ENCODE results near the gene RAI1.
"Not testable (repeated sequence)": the region's sequence is repeated elsewhere in the genome, so short reads cannot be mapped to it uniquely, and the experiment has no call there.

The RAI1 gene

DNA sequence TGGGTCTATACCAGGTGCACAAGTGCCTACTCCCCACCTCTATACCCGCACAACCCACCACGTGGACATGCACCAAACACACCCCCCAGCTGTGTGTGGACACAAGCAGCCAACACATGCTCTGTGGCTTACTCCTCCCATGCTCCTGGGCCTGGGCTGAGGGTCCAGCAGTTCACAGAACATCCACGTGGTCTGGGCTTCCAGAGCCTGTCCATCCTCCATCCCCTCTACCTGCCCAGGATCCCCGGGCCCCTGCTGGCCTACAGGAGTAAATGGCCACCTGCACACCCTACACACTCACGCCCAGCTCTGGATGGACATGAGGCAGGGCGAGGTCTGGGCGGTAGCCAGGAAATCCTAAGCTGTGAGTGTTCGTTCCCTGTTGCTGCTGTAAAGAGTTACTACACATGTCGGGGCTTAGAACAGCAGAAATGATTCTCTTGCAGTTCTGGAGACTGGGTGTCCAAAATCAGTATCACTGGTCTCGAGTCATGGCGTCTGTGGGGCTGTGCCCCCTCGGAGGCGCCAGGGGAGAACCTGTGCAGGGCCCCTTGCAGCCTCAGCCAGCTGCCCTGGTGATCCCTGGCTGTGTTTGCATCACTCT lies 15.0 kb upstream of the RAI1 start:
- DNase-seq: no peak

DNA sequence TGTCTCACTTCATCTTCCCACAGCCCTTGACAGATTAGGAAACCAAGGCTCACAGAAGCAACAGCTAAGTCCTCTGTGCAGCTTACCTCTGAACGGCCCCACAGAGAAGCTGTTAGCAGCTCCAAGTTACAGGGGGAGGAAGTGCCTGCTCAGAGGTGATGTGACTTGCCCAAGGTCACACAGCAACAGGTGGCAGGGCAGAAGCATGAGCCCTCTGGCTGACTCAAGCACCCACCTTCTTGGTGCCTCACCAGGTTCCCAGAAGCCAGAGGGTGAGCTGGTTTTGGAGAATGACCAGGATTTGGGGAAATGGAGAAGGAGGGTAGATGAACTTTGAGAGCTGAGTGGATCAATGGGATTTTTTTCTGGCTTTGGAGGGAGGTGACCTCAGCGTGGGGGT lies 14.0 kb upstream of the RAI1 start:
- DNase-seq: no peak

DNA sequence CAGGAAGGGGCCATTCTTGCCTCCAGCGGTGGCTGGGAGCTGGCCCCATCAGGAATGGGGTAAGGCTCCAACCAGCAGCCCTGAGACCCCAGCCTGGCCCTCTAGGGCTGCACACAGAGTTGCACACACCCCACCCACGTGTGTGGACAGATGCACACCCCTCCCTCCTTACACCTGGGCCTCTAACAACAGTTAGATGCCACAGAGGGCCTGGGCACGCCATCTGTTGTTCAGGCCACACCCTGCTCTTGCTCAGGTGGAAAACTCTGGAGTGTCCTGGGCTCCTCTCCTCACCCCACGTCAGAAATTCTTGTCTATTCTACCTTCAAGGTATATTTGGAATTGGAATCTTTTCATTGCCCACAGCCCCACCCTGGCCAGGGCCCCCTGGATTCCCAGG lies 13.3 kb upstream of the RAI1 start:
- DNase-seq: no peak

DNA sequence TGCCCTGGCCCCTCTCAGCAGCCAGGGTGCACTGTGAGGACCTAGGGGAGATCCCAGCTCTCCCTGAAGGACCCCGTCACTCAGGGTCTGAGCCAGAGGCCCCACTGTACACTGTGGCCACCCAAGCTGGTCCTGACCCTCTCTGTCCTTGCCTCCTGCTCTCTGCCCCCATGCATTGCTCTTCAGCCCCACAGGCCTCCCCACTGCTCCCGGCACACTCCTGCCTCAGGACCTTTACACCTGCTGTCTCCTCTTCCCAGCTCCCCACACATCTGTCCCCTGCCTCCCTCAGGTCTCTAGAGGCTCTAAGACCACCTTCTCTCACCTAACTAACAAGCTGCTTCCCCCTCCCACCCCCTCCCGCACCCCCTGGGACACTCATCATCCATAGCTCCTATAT lies 12.9 kb upstream of the RAI1 start:
- DNase-seq: no peak

DNA sequence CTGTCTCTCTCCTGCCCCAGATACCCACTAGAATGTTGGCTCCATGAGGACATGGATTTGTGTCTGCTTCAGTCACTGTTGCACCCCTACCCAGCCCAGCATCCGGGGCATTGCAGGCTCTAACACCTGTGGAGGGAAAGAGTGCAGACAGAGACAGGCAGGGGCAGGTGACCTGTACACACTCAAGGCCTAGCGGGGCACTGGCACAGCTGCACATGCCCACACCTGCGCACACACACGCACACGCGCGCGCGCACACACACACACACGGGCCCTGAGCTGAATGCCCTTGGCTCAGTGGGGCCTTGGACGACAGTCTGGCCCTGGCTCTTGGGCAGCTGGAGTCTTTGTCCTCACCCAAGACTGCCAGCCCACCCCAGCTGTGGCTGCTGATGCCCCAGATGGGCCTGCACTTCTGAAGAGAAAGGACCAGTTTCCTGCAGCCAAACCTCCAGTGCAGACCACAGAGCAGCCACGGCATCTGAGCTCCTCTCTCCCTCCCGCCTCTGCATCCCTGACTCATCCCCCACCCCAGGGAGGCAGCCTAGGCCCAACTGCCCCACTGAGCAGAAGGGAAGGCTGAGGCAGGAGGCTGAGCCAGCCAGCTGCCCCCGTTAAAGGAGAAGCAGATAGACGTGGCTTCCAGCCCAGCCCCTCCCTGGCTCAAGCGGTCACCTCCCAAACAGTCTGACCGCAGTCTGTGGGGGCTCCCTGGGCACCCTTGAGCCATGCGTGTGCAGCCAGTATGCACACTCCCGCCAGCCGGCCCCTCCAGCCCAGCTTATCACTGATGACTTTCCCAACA lies 12.3 kb upstream of the RAI1 start:
- no peak for DNase-seq

DNA sequence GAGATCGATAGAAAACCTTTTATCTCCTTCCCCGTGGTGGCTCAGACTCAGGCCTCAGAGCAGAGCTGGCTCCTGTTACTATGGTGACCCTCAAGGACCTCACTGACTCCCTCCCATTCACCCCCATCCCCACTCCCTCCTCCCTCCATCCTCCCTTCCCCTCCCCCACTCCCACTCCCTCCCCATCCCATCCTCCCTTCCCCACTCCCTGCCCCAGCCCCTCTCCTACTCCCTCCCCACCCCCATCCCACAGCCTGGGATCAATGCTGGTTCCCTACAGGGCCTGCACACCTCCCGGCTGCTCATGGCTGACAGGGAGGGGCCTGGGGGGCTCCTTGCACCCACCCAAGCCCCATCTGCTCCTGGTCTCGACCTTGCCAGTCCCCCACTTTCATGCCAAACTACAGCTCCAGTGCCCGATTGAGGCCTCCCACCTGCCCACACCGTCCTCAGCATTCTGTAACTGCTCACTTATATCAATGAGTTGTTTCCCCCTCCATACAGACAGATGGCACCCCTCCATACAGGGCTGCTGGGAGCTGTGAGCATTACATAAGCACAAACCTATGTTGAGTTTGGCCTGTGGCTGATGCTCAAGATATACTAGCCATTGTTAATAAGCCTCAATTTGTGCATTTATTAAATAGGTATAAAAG lies 11.6 kb upstream of the RAI1 start:
- DNase-seq: no peak

DNA sequence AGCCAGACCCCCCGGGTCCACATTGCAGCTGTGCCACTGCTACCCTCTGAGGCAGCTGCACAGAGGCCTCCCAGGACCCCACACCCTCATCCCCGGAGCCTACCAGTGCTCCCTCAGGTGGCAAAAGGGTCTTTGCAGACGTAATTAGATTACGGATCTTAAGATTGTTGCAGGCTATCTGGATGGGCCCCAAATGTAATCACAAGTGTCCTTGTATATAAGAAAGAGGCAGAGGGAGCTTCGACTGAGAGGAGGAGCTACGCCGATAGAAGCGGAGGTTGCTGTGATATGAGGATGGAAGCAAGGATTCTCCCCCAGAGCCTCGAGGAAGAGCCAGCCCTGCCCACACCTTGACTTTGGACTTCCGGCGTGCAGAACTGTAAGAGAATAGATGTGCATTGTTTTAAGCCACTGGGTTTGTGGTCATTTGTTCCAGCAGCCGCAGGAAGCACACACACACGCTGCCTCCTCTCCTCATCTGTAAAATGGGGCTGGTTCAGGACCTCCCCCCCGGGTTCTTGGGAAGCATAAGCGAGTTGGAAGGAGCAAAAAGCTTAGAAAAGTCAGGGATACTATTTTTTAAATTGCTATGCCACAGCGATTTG lies 10.5 kb upstream of the RAI1 start:
- DNase-seq: no peak

DNA sequence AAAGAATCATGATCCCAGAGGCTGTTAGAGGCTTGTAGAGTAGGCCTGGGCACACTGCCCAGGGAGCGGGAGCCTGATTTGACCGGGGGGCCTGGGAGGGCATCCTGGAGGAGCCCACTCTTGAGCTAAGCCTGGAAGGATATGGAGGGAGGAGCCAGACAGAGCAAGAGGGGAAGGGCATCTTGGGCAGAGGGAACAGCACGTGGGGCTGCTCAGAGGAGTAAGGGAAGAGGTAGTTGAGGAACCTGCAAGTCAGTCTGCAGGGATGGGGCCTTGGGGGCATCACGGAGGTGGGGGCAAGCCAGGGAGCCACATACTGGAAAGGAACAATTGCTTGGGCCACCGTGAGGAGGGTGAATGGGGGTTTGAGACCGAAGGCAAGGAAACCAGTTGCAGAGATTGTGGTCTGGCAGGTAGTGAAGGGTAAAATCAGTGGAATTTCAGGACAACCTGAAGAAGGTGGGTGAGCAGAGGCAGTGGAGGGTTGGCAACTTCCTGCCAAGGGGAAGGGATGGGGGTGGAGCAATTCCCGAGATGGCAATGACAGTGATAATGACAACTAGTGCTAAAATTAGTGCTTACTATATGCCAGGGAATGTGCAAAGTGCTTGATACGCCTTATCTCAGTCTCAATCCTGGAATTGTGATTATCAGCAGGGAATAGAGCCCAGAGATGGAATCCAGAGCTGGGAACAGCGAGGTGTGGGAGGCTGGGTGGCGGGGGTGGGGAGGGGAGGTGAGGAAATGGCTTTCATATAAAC lies 9.7 kb upstream of the RAI1 start:
- no peak for DNase-seq

DNA sequence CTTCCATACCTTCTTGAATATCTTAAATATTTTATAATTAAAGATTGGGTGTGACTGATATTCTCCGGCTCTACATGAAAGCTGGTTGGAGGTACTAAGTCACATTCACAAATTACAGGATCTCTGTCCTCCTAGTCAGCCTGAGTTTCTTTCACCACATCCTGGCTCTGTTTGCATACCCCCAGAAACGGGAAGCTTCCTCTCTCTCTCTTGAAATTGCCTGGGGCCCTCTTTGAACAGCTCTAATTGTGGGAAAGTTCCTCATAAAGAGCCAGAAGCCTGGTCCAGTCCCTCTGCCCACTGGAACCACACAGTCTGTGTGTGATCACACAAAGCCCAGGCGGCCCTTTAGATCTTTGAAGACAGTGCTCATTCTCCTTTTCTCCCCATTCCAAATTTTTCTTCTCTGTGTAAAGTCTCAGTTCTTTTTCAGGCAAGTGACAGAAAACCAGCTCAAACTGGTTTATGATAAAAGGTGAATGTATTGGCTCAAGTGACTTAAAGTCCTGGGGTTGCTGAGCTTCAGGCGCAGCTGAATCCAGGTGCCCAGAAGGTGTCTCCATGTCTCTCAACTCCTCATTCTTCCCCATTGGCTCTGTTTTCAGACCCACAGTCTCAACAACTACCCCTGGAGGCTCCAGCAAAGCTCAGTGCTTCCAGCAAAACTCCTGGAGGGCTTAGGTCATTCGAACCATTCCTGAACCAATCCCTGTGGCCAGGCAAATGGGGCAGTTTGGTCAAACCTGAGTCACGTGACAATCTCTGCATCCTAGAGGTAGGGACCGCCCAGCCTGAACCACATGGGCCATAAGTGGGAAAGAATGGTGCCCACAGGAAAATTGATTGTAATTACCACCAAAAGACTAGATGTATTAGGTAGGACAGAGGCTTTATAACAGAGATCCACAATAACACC lies 8.5 kb upstream of the RAI1 start:
- no peak for DNase-seq

DNA sequence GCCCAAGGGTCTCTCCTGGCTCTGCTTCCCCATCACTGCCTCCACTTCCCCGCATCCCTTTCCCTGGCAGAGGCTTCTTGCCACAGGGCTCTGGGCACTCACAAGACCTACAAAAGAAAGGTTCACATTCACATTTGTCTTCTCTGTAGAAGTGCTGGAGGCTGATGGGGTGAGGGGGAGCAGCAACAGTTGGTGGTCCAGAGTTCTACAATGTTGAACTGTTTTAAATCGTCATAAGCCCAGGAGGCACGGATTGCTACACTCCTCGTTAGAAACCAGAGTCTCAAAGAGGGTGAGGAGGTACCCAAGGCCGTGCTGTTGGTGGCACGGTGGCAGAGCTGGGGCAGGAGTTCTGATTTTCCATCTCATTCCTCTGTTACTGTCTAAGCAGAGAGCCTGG lies 5.8 kb upstream of the RAI1 start:
- no peak for DNase-seq

DNA sequence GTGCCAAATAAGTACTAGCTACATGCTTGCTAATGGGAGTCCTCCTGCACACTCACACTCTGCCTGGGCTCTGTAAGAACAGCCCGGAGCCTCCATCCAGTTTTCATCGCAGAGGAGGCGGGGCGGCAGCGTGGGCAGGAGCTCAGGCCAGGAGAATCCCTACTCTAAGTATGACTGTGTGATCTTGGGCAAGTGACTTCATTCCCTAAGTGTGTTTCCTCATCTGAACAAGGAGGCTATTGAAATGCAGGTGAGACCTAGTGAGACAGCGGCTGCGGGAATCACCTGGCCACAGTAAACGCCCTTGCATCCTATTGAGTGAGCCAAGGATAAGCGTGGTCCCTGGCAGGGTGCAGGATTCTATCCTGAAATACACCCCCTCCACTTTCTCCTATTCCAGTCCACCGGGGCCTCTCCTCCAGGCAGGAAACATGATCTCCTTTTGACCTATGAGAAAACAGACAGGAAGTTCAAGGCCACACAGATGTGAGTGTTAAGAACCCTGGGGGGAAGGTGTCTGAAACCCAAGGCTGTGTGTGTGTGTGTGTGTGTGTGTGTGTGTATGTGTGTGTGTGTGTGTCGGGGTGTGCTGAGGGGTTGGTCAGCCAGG lies 5.2 kb upstream of the RAI1 start:
- no peak for DNase-seq

DNA sequence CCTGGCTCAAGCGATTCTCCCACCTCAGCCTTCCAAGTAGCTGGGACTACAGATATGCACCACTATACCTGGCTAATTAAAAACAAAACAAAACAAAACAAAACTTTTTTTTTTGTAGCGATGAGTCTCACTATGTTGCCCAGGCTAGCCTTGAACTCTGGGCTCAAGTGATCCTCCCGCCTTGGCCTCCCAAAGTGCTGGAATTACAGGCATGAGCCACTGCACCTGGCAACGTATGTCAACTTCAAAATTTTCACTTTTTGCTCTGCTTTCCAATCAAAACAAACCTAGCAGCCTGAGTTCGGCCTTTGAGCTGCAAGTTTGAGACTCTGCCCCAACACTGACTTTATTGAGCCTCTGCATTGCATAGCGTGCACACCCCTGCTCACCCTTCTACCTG lies 4.5 kb upstream of the RAI1 start:
- no peak for DNase-seq

DNA sequence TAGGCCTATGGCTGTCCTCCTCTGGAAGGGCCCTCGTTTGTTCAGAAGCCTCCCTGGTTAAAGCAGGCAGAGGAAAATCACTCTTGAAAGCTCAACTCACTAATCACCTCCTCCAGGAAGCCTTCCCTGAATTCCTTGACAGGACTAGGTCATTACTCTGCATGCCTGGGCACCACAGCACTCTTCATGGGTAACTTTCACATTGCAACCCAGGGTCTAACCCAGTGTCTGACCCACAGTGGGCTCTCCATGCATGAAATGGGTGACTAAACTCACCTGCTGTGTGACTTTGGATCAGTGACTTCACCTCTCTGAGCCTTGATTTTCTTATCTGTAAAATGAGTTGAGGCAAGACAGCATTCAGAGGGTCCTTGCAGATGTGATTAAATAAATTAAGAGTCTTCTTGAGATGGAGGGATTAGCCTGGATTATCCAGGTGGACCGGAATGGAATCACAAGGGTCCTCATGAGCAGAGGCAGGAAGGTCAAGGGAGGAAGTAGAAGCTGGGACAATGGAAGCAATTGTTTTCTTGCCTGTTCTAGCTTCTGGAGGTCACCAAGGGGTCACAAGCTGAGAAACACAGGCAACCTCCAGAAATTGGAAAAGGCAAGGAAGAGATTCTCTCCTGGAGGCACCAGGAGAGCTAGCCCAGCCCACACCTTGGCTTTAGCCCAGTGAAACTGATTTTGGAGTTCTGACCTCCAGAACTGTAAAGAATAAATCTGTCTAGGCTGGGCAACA lies 3.8 kb upstream of the RAI1 start:
- DNase-seq: no peak

DNA sequence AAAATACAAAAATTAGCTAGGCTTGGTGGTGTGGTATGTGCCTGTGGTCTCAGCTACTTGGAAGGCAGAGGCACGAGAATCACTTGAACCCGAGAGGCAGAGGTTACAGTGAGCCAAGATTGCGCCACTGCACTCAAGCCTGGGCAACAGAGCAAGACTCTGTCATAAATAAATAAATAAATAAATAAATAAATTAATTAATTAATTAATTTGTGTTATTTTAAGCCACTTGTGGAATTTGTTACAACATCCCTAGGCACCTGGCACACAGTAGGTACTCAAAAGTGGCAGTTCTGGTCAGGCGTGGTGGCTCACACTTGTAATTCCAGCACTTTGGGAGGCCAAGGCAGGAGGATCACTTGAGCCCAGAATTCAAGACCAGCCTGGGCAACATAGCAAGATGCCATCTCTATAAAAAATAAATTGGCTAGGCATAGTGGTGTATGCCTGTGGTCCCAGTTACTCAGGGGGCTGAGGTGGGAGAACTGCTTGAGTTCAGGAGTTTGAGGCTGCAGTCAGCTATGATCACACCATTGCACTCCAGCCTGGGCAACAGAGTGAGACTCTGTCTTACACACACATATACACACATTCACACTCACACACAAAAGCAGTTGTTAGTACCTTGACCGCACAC lies 3.1 kb upstream of the RAI1 start:
- not testable (repeated sequence) for DNase-seq

DNA sequence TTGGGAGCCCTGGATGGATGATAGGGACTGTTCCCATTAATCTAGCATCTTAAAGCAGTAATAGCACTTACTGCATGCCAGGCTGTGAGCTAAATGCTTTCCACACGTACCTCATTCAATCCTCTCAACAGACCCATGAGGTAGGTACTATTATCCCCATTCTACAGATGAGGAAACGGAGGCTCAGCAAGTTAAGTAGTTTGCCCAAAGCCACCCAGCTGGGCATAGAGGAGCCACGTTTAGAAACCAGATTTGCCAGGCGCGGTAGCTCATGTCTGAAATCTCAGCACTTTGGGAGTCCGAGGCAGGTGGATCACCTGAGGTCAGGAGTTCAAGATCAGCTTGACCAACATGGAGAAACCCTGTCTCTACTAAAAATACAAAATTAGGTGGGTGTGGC lies 2.0 kb upstream of the RAI1 start:
- DNase-seq: no peak

DNA sequence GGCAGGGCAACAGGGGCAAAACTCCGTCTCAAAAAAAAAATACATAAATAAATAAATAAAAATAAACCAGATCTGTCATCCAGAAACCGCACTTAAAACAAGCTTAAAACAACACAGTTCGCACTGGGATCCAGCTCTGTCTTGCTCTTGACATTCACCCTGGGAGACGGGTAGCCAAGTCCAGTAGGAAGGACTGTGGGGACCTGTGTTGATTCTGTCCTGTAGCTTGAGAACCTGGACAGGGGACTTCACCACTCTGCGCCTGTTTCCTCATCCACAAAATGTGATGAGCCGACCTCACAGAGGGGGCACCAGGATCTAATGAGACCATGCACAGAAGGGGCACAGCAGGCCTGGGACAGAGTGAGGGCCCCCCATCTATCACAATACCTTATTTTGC lies 1.5 kb upstream of the RAI1 start:
- no peak for DNase-seq

DNA sequence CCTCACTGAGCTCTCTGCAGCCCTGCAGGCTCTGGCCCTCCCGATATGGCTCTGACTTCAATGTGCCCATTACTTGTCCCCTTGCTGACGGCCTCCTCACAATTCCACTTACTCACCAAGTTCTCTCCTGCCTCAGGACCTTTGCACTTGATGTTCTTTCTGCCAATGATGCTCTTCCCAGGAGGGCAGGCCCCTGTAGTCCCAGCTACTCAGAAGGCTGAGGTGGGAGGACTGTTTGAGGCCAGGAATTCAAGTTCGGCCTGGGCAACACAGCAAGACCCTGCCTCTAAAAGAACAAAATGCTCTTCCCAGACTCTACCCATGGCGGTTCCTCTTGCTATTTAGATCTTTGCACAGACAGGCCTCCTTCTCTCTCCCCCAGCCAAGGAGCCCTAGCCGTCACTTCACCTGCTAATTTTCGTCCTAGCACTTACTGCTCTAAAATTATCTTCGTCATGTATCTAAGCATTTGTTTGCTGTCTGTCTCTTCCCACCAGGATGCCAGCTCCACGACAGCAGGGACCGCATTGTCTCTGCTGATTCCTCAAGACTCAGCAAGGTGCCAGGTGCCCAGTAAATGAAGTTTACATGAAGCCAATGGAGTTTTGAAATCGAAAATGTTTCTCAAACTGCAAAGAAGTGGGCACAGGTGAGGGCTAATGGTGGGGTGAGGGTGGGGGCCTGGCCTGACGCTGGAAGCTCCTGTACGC lies 626 bp upstream of the RAI1 start:
- DNase-seq: no peak

DNA sequence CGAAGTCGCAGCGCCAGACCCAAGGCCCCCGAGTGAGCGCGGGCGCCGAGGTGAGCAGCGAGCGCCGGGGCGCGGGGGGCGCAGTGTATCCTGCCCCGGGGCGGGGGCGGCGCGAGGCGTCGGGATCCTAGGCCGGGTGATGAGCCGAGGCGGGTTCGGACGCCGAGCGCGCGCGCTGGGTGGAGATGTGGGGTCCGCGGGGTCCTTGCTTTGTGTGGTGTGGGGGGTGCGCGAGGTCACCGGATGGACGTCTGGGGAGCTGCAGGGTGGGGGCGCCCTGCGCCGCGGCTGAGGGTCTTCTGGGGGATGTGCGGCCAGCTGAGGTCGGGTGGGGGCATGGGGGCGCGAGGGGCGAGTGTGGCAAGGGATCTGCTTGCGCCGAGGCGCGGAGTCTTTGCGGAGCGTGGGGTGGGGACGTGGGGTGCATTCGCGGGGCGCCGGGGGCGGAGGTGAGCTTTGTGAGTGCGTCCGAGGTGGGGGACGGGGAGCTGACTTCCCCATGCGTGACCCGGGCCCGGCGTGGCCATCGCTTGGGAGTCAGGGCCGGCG lies 560 bp downstream of the RAI1 start:
- DNase-seq: no peak

DNA sequence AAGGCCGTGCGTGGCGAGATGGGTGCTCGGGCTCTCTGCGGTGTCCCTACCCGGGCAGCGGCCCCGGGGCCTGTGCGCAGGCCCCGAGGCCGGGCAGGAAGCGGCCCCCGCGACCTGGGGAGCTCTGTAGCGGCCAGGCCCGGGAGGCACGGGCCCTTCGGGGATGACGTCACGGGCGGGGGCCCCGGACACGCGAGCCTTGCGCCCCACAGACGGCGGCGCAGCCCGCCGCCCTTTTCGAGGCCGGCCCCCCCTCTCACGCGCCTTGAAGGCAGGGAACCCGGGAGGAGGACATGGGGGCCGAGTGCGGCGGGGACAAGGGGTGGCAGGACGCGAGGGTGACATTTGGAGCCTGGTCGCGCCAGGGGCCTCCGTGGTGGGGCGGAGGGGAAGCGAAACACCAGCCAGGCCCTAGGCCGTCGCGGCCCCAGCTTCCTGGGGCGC lies 1.1 kb downstream of the RAI1 start:
- no peak for DNase-seq

All from T1000 (cell line).